KMS-11 (cell line): Measurements from ENCODE around the gene PDLIM5.

Experiments used
- H2AFZ ChIP-seq: fragments of 200-600 bp; sonication (generic); 2 replicates; pipeline ENCODE4 v1.6.1; 2016; ENCODE audit warnings: antibody characterized with exemption, mixed run types, low read depth
- H3K27ac ChIP-seq: fragments of 200-600 bp; sonication (generic); 2 replicates; pipeline ENCODE4 v1.6.1; 2016; ENCODE audit warnings: mild to moderate bottlenecking, mixed run types
- H3K27me3 ChIP-seq: fragments of 200-600 bp; sonication (generic); 2 replicates; pipeline ENCODE4 v1.6.1; 2017; ENCODE audit warnings: mild to moderate bottlenecking, low read depth, mixed run types, moderate library complexity; ENCODE audit not compliant: insufficient read depth
- H3K36me3 ChIP-seq: fragments of 200-600 bp; sonication (generic); 2 replicates; pipeline ENCODE4 v1.6.1; 2017; ENCODE audit warnings: mild to moderate bottlenecking, mixed run types; ENCODE audit not compliant: insufficient read depth
- H3K4me1 ChIP-seq: fragments of 200-600 bp; sonication (generic); 2 replicates; pipeline ENCODE4 v1.6.1; 2016; ENCODE audit warnings: mild to moderate bottlenecking, low read depth, mixed run types; ENCODE audit not compliant: poor library complexity, severe bottlenecking
- H3K4me2 ChIP-seq: fragments of 200-600 bp; sonication (generic); 2 replicates; pipeline ENCODE4 v1.7.0; 2016; ENCODE audit warnings: mild to moderate bottlenecking, mixed run types
- H3K4me3 ChIP-seq: fragments of 200-600 bp; sonication (generic); IDR thresholded peaks from 2 replicates; pipeline ENCODE4 v1.6.1; 2017; ENCODE audit warnings: low read depth, low read length, mixed read lengths; ENCODE audit not compliant: insufficient read depth
- H3K79me2 ChIP-seq: fragments of 200-600 bp; sonication (generic); 2 replicates; pipeline ENCODE4 v1.6.1; 2016; ENCODE audit warnings: low read depth, mixed run types; ENCODE audit not compliant: insufficient read depth
- H3K9ac ChIP-seq: fragments of 200-600 bp; sonication (generic); 2 replicates; pipeline ENCODE4 v1.6.1; 2016; ENCODE audit warnings: mild to moderate bottlenecking, mixed run types
- H4K20me1 ChIP-seq: fragments of 200-600 bp; sonication (generic); 2 replicates; pipeline ENCODE4 v1.6.1; 2016; ENCODE audit warnings: mild to moderate bottlenecking, mixed run types; ENCODE audit not compliant: insufficient read depth
- TF ChIP-seq, protein P1 (sequence below): fragments of 200-600 bp; sonication (generic); conservative IDR thresholded peaks from 2 replicates; pipeline ENCODE4 v1.6.1; 2017; ENCODE audit warnings: low read depth, mild to moderate bottlenecking, antibody characterized with exemption, low read length, moderate library complexity, mixed read lengths

Gene PDLIM5

DNA sequence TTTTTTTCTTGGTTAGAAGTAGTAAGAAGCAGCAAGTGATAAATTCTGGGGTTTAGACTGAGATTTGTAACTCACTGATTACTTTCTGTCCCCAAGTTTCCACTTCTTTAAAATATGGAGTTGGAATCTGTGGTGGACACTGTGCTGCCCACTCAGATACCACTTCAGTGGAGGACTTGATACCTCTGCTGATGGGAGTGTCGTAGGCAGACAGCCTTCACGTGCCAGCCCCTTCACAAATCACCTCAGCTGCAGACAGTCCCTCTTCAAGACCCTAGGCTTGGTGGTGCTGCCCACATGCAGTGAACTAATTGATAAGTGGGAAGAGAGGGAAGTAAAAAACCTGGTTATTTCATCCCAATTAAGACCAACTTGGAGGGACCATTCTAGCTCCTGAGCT, 139.5 kb downstream of the PDLIM5 start:
- Histone ChIP-seq H3K4me1 (no peaks in the 10 kb centered on the region), H2AFZ (no peak overlapping the region), H3K4me2 (no peak overlapping the region), H3K27me3 (no peaks in the 10 kb centered on the region), H4K20me1 (no peaks in the 10 kb centered on the region), H3K9ac (no peak overlapping the region), H3K27ac (no peak overlapping the region), H3K36me3 (no peaks in the 10 kb centered on the region), H3K4me3 (no peak overlapping the region), H3K79me2 (no peaks in the 10 kb centered on the region)
- TF ChIP-seq, protein P1, sequence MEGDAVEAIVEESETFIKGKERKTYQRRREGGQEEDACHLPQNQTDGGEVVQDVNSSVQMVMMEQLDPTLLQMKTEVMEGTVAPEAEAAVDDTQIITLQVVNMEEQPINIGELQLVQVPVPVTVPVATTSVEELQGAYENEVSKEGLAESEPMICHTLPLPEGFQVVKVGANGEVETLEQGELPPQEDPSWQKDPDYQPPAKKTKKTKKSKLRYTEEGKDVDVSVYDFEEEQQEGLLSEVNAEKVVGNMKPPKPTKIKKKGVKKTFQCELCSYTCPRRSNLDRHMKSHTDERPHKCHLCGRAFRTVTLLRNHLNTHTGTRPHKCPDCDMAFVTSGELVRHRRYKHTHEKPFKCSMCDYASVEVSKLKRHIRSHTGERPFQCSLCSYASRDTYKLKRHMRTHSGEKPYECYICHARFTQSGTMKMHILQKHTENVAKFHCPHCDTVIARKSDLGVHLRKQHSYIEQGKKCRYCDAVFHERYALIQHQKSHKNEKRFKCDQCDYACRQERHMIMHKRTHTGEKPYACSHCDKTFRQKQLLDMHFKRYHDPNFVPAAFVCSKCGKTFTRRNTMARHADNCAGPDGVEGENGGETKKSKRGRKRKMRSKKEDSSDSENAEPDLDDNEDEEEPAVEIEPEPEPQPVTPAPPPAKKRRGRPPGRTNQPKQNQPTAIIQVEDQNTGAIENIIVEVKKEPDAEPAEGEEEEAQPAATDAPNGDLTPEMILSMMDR: no peak

DNA sequence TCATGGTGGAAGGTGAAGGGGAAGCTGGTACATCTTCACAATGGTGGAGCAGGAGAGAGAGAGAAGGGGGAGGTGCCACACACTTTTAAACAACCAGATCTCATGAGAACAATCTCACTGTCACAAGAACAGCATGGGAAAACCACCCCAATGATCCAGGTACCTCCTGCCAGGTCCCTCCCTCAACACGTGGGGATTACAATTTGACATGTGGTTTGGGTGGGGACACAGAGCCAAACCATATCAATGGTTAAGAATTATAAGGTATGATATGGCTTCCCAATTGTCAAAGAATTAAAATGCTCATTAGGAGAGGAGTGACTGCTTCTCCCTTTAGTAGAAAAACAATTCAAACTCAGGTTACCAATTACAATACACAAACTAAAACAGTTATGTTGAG, 143.3 kb downstream of the PDLIM5 start:
- TF ChIP-seq, protein P1: no peak
- no peak overlapping the region for H3K4me2 ChIP-seq
- no peaks in the 10 kb centered on the region for H3K79me2 ChIP-seq
- H4K20me1 ChIP-seq: no peaks in the 10 kb centered on the region
- H3K27me3 ChIP-seq: no peaks in the 10 kb centered on the region
- H3K9ac ChIP-seq: no peak overlapping the region
- H2AFZ ChIP-seq: no peak overlapping the region
- H3K27ac ChIP-seq: no peak overlapping the region
- no peaks in the 10 kb centered on the region for H3K36me3 ChIP-seq
- H3K4me1 ChIP-seq: no peaks in the 10 kb centered on the region
- H3K4me3 ChIP-seq: no peak overlapping the region

DNA sequence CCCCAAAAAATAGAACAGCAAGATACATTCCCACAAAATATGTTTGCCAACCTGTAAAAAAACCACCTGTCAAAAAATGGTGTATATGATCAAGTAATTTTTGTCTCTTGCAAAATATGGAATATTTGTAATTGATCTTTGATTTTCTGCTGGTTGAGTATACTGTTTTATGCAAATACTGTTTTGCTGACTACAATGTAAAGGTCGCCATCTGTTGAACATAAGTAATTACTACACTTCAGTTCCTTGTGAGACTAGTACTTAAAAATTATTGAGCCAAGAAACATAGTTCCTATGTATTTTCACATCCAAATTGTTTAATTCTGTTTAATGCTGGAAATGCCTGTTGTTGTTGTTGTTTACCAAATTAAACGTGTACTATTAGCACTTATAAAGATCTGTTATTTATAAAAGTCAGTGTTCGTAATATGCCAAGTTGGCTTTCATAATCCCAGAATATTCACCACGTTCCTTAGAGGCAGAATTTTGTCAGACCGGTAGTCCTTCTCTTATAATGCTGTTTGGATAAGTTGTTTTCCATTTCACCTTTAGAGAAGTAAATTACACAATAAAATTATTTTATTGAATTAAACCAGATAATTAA, 144.2 kb downstream of the PDLIM5 start:
- TF ChIP-seq, protein P1: peak; percentile 84
- no peak overlapping the region for H3K27ac ChIP-seq
- no peaks in the 10 kb centered on the region for H3K79me2 ChIP-seq
- no peaks in the 10 kb centered on the region for H4K20me1 ChIP-seq
- no peak overlapping the region for H3K9ac ChIP-seq
- H2AFZ ChIP-seq: no peak overlapping the region
- H3K4me2 ChIP-seq: no peak overlapping the region
- no peaks in the 10 kb centered on the region for H3K4me1 ChIP-seq
- no peaks in the 10 kb centered on the region for H3K36me3 ChIP-seq
- no peaks in the 10 kb centered on the region for H3K27me3 ChIP-seq
- no peak overlapping the region for H3K4me3 ChIP-seq

DNA sequence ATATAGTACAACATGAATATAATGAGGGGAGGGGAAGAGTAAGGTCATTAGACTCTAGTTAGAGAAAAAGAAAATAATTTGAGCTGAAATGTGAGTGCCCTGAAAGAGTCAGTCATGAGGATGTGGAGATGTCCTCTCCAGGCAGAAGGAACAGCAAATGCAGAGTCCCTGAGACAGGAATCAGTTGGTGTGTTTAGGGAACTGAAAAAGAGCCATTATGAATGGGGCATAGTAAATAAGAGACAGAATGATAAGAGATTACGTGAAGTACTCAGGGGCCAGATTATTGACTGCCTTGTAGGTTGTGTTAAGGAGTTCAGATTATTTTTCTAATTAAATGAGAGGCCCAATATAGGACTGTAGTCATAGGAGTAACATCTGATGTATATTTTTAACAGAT, 147.0 kb downstream of the PDLIM5 start:
- TF ChIP-seq, protein P1: no peak
- no peak overlapping the region for H3K4me3 ChIP-seq
- H2AFZ ChIP-seq: no peak overlapping the region
- H3K36me3 ChIP-seq: no peaks in the 10 kb centered on the region
- no peaks in the 10 kb centered on the region for H4K20me1 ChIP-seq
- H3K27me3 ChIP-seq: no peaks in the 10 kb centered on the region
- no peak overlapping the region for H3K9ac ChIP-seq
- H3K79me2 ChIP-seq: no peaks in the 10 kb centered on the region
- H3K27ac ChIP-seq: no peak overlapping the region
- no peak overlapping the region for H3K4me2 ChIP-seq
- H3K4me1 ChIP-seq: no peaks in the 10 kb centered on the region
